ENCODE measurements around the gene ATP11C.

DNA sequence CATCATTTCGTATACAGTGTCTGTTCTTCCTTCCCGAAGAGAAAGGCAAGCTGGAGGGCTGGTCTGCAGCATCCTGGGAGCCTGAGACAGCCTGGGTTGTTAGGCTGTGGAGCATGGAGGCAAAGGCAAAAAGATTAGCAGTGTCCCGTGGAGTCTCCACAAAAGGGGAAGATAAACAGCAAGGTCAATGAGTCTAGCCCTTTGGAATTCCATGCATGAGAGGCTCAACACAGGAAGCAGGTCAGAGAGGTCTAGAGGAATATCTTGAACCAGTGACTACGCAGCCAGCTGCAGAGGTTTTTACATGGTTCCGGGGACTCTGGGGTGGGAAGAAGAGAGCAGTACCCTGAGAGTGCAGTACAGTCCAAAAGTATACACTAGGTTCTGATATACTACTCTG lies 212.7 kb downstream of the ATP11C start:
- TF ChIP-seq POLR2AphosphoS5 (IDR thresholded peaks at IDR 0.05; ENCODE audit: borderline replicate concordance, low read depth, low read length) = no peak
- TF ChIP-seq EZH2 (IDR thresholded peaks at IDR 0.05) = no peak

All from SK-N-MC (cell line).